SK-N-SH (cell line): ENCODE measurements around the gene CCDC167. TPM values are rescaled to one million over a fixed set of nuclear protein-coding genes. Genes with fewer than 3 reads are reported as not detected.

Experiments
- CTCF ChIA-PET: fragments of 300-600, 350-600 bp; formaldehyde crosslinking; extraction: SDS; loops from one replicate; lab custom pipeline; 2021; lab: Yijun Ruan, JAX
- POLR2A ChIA-PET: fragments of 350-600 bp; sonication (Branson Sonifier 250); formaldehyde crosslinking; extraction: SDS; loops from one replicate; lab custom pipeline; 2020; ENCODE audit warnings: antibody characterized with exemption, inconsistent platforms; lab: Yijun Ruan, JAX
- DNase-seq: peaks from one replicate; pipeline ENCODE4 v3.0.0; 2012
- H2AFZ ChIP-seq: fragments of 200-600 bp; sonication (generic); 2 replicates; pipeline ENCODE4 v1.8.1; 2016; ENCODE audit warnings: antibody characterized with exemption, mild to moderate bottlenecking, low read depth
- H3F3A ChIP-seq: fragments of 200-600 bp; sonication (generic); replicated peaks from 2 replicates; pipeline ENCODE3; 2016; ENCODE audit warnings: antibody characterized with exemption, mild to moderate bottlenecking; ENCODE audit not compliant: insufficient read depth
- H3K27ac ChIP-seq, 2 experiments: fragments of 200-500 bp in 1 of 2; fragments of 200-600 bp in 1 of 2; sonication (Bioruptor generic) in 1 of 2; sonication (generic), shearing (Covaris generic) in 1 of 2; 2 replicates each; pipeline versions ENCODE4 v1.5.1 to v1.6.1; 2014 to 2016; ENCODE audit warnings: low read depth in 2 of 2, inconsistent platforms in 1 of 2, low read length in 1 of 2, mild to moderate bottlenecking in 1 of 2, mixed read lengths in 1 of 2
- H3K27me3 ChIP-seq: fragments of 200-600 bp; sonication (generic), shearing (Covaris generic); 2 replicates; pipeline ENCODE4 v1.6.1; 2016; ENCODE audit warnings: mixed run types; ENCODE audit not compliant: insufficient read depth
- H3K36me3 ChIP-seq, 2 experiments: fragments of 200-500 bp in 1 of 2; fragments of 200-600 bp in 1 of 2; sonication (Bioruptor generic) in 1 of 2; sonication (generic) in 1 of 2; replicated peaks in 1 of 2; 2 replicates each; pipeline versions ENCODE3 to v1.5.1; 2014 to 2016; ENCODE audit warnings: low read length in 1 of 2, mild to moderate bottlenecking in 1 of 2; ENCODE audit not compliant: insufficient read depth in 2 of 2, control insufficient read depth in 1 of 2
- H3K4me1 ChIP-seq, 2 experiments: fragments of 200-500 bp in 1 of 2; fragments of 200-600 bp in 1 of 2; sonication (Bioruptor generic) in 1 of 2; sonication (generic), shearing (Covaris generic) in 1 of 2; 2 replicates each; pipeline versions ENCODE4 v1.5.1 to v1.6.1; 2014 to 2016; ENCODE audit warnings: low read depth in 1 of 2, low read length in 1 of 2, mixed run types in 1 of 2; ENCODE audit not compliant: insufficient read depth in 2 of 2, control insufficient read depth in 1 of 2
- H3K4me2 ChIP-seq: fragments of 200-600 bp; sonication (generic), shearing (Covaris generic); 2 replicates; pipeline ENCODE4 v1.6.1; 2017; ENCODE audit warnings: mixed run types
- H3K4me3 ChIP-seq, 2 experiments: fragments of 200-500 bp in 1 of 2; fragments of 200-600 bp in 1 of 2; sonication (Bioruptor generic) in 1 of 2; sonication (generic), shearing (Covaris generic) in 1 of 2; 2 replicates each; pipeline versions ENCODE4 v1.5.1 to v1.8.1; 2014 to 2016; ENCODE audit warnings: low read depth in 2 of 2, inconsistent platforms in 1 of 2, low read length in 1 of 2, mild to moderate bottlenecking in 1 of 2, mixed read lengths in 1 of 2, moderate library complexity in 1 of 2
- H3K79me2 ChIP-seq: fragments of 200-600 bp; sonication (generic); 2 replicates; pipeline ENCODE4 v1.8.1; 2017; ENCODE audit warnings: mild to moderate bottlenecking; ENCODE audit not compliant: insufficient read depth
- H3K9ac ChIP-seq: fragments of 200-600 bp; sonication (generic); 2 replicates; pipeline ENCODE4 v1.6.1; 2017; ENCODE audit warnings: mixed run types
- H3K9me2 ChIP-seq: fragments of 200-600 bp; sonication (generic); 2 replicates; pipeline ENCODE4 v1.6.1; 2017; ENCODE audit warnings: mixed run types
- H3K9me3 ChIP-seq: fragments of 200-600 bp; sonication (generic); 2 replicates; pipeline ENCODE4 v1.6.1; 2017; ENCODE audit warnings: mixed run types, mild to moderate bottlenecking, moderate library complexity
- H4K20me1 ChIP-seq: fragments of 200-600 bp; sonication (generic); 2 replicates; pipeline ENCODE4 v1.6.1; 2017; ENCODE audit warnings: mild to moderate bottlenecking, mixed run types; ENCODE audit not compliant: insufficient read depth
- CHD2 ChIP-seq: fragments of 150-350 bp; IDR thresholded peaks from 2 replicates; pipeline ENCODE4 v1.6.1; 2018; ENCODE audit warnings: low read length; ENCODE audit not compliant: partially characterized antibody
- FOXJ3 ChIP-seq: sonication (generic); formaldehyde crosslinking; IDR thresholded peaks from 2 replicates; pipeline ENCODE4 v1.5.1; 2020; ENCODE audit warnings: mild to moderate bottlenecking, missing genetic modification reagents
- MEF2A ChIP-seq: IDR thresholded peaks from 2 replicates; pipeline ENCODE4 v1.4.0; 2012; ENCODE audit warnings: low read depth, borderline replicate concordance
- POLR2AphosphoS5 ChIP-seq: IDR thresholded peaks from 2 replicates; pipeline ENCODE4 v1.6.1; 2012; ENCODE audit warnings: low read depth, low read length
- RAD21 ChIP-seq: IDR thresholded peaks from 2 replicates; pipeline ENCODE4 v1.6.1; 2012; ENCODE audit warnings: mild to moderate bottlenecking, low read length
- RXRA ChIP-seq: IDR thresholded peaks from 2 replicates; pipeline ENCODE4 v1.4.0; 2012; ENCODE audit warnings: low read depth, mild to moderate bottlenecking, borderline replicate concordance
- SIN3A ChIP-seq: IDR thresholded peaks from 2 replicates; pipeline ENCODE4 v1.6.1; 2012; ENCODE audit warnings: low read depth, mild to moderate bottlenecking, low read length, moderate library complexity, borderline replicate concordance
- SMC3 ChIP-seq: IDR thresholded peaks from 2 replicates; pipeline ENCODE4 v1.6.1; 2012; ENCODE audit warnings: low read depth, low read length, improper control_type of control experiment
- WGBS: methylation state at CpG from one replicate; pipeline ENCODE4 v1.1.6; 2017; ENCODE audit warnings: low lambda C conversion rate; 5-methylcytosine and 5-hydroxymethylcytosine counted together
- polyA plus RNA-seq, 3 experiments: library from polyadenylated mRNA; depleted of rRNA; stranded (reverse); fragments of >200 nt; gene quantifications; 2 replicates each; pipeline ENCODE4 v1.2.3, GENCODE V29; 2012
- TF ChIP-seq, protein P1 (sequence below): IDR thresholded peaks from 2 replicates; pipeline ENCODE4 v1.6.1; 2012; ENCODE audit warnings: mild to moderate bottlenecking, low read depth, low read length, moderate library complexity
- TF ChIP-seq, protein P2 (sequence below): IDR thresholded peaks from 2 replicates; pipeline ENCODE4 v1.4.0; 2012; ENCODE audit warnings: low read depth, borderline replicate concordance
- TF ChIP-seq, protein P3 (sequence below): fragments of 150-350 bp; IDR thresholded peaks from 2 replicates; pipeline ENCODE4 v1.6.1; 2016; ENCODE audit warnings: mild to moderate bottlenecking, low read depth, low read length

The CCDC167 gene
- polyA plus RNA-seq, 1 of the 3 experiments (the other 2 are of a cell fraction), result 49.1 TPM

DNA sequence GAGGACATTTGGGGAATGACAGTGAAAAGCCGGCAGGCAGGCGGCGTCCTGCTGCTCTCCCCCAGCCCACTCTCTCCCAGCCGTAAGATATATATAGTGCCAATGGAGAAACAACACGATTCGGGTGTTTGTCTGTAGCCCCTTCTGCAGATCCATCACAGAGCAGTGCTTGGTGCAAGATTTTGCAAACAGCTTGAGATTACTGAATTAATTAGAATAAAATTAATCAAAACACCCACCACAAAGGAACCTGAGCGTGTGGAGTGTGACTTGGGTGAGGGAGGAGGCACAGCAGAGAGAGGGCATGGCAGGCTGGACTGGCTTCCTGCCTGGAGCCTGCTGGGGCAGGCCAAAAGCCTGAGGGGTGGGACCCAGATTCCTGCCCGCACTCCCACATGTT lies 28.8 kb upstream of the CCDC167 start:
- H3K9me2 ChIP-seq, result no peaks in the 10 kb centered on the region
- no peak overlapping the region for H3K9ac ChIP-seq
- H3F3A ChIP-seq, result peaks cover 6% of the 10 kb centered on the region
- no peak overlapping the region for H3K27ac ChIP-seq
- no peaks in the 10 kb centered on the region for H3K36me3 ChIP-seq
- no peaks in the 10 kb centered on the region for H3K79me2 ChIP-seq
- H2AFZ ChIP-seq, result no peak overlapping the region
- no peaks in the 10 kb centered on the region for H3K9me3 ChIP-seq
- peaks cover 0 to 5% of the 10 kb centered on the region in 2 experiments; a peak in 1 of 4 replicates for H3K4me1 ChIP-seq
- H3K4me2 ChIP-seq, result no peak overlapping the region
- ChIA-PET CTCF (interaction anchor here (0.9 to 1.5 kb wide), 5 partner anchors 11 to 41 kb away, joined by 3 to 6 read pairs (median 3); no protein-coding TSS in a partner anchor), POLR2A (no interaction called here)
- H3K4me3 ChIP-seq, result no peak overlapping the region
- WGBS, result 72% methylated on average over 8 of the region's 8 CpGs
- no peak for DNase-seq
- TF ChIP-seq, protein P1, sequence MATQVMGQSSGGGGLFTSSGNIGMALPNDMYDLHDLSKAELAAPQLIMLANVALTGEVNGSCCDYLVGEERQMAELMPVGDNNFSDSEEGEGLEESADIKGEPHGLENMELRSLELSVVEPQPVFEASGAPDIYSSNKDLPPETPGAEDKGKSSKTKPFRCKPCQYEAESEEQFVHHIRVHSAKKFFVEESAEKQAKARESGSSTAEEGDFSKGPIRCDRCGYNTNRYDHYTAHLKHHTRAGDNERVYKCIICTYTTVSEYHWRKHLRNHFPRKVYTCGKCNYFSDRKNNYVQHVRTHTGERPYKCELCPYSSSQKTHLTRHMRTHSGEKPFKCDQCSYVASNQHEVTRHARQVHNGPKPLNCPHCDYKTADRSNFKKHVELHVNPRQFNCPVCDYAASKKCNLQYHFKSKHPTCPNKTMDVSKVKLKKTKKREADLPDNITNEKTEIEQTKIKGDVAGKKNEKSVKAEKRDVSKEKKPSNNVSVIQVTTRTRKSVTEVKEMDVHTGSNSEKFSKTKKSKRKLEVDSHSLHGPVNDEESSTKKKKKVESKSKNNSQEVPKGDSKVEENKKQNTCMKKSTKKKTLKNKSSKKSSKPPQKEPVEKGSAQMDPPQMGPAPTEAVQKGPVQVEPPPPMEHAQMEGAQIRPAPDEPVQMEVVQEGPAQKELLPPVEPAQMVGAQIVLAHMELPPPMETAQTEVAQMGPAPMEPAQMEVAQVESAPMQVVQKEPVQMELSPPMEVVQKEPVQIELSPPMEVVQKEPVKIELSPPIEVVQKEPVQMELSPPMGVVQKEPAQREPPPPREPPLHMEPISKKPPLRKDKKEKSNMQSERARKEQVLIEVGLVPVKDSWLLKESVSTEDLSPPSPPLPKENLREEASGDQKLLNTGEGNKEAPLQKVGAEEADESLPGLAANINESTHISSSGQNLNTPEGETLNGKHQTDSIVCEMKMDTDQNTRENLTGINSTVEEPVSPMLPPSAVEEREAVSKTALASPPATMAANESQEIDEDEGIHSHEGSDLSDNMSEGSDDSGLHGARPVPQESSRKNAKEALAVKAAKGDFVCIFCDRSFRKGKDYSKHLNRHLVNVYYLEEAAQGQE, result no peak
- TF ChIP-seq CHD2, result no peak
- no peak for TF ChIP-seq FOXJ3 (CRISPR knock-in tag)
- no peak for TF ChIP-seq POLR2AphosphoS5
- TF ChIP-seq RXRA, result no peak
- TF ChIP-seq, protein P2, sequence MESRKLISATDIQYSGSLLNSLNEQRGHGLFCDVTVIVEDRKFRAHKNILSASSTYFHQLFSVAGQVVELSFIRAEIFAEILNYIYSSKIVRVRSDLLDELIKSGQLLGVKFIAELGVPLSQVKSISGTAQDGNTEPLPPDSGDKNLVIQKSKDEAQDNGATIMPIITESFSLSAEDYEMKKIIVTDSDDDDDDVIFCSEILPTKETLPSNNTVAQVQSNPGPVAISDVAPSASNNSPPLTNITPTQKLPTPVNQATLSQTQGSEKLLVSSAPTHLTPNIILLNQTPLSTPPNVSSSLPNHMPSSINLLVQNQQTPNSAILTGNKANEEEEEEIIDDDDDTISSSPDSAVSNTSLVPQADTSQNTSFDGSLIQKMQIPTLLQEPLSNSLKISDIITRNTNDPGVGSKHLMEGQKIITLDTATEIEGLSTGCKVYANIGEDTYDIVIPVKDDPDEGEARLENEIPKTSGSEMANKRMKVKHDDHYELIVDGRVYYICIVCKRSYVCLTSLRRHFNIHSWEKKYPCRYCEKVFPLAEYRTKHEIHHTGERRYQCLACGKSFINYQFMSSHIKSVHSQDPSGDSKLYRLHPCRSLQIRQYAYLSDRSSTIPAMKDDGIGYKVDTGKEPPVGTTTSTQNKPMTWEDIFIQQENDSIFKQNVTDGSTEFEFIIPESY, result no peak
- TF ChIP-seq, protein P3, sequence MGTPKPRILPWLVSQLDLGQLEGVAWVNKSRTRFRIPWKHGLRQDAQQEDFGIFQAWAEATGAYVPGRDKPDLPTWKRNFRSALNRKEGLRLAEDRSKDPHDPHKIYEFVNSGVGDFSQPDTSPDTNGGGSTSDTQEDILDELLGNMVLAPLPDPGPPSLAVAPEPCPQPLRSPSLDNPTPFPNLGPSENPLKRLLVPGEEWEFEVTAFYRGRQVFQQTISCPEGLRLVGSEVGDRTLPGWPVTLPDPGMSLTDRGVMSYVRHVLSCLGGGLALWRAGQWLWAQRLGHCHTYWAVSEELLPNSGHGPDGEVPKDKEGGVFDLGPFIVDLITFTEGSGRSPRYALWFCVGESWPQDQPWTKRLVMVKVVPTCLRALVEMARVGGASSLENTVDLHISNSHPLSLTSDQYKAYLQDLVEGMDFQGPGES, result no peak
- no peak for TF ChIP-seq SIN3A
- TF ChIP-seq MEF2A, result no peak
- TF ChIP-seq RAD21, result no peak
- TF ChIP-seq SMC3, result no peak
- peaks cover 3% of the 10 kb centered on the region; the same call in 1 of the 2 replicates for H3K27me3 ChIP-seq
- H4K20me1 ChIP-seq, result no peaks in the 10 kb centered on the region
